H9 (cell line): ENCODE results near the gene BACE2. TPM values are rescaled to one million over a fixed set of nuclear protein-coding genes. Genes with fewer than 3 reads are reported as not detected.

Experiments used
- DNase-seq: peaks from one replicate; pipeline ENCODE4 v3.0.0-alpha.2; 2017
- H2AFZ ChIP-seq: one replicate; pipeline ENCODE4 v1.6.1; 2013; ENCODE audit warnings: mild to moderate bottlenecking, low read length, control low read depth, moderate library complexity
- H2AK5ac ChIP-seq: 2 replicates; pipeline ENCODE4 v1.6.1; 2013; ENCODE audit warnings: low read length, control low read depth, mixed read lengths; ENCODE audit not compliant: insufficient read length
- H2BK120ac ChIP-seq: one replicate; pipeline ENCODE4 v1.6.1; 2013; ENCODE audit warnings: low read depth, mild to moderate bottlenecking, low read length, control low read depth, inconsistent platforms; ENCODE audit not compliant: poor library complexity, severe bottlenecking
- H2BK12ac ChIP-seq: 2 replicates; pipeline ENCODE4 v1.6.1; 2013; ENCODE audit warnings: low read length, control low read depth, mixed read lengths, low read depth; ENCODE audit not compliant: insufficient read length
- H2BK15ac ChIP-seq: 2 replicates; pipeline ENCODE4 v1.6.1; 2013; ENCODE audit warnings: low read depth, low read length, control low read depth
- H2BK20ac ChIP-seq: one replicate; pipeline ENCODE4 v1.6.1; 2013; ENCODE audit warnings: low read depth, mild to moderate bottlenecking, low read length, control low read depth, inconsistent platforms; ENCODE audit not compliant: poor library complexity, severe bottlenecking
- H2BK5ac ChIP-seq: 2 replicates; pipeline ENCODE4 v1.6.1; 2013; ENCODE audit warnings: low read length, control low read depth, mixed read lengths; ENCODE audit not compliant: insufficient read length
- H3K14ac ChIP-seq: 2 replicates; pipeline ENCODE4 v1.6.1; 2013; ENCODE audit warnings: low read length, control low read depth; ENCODE audit not compliant: insufficient read depth
- H3K18ac ChIP-seq: 2 replicates; pipeline ENCODE4 v1.6.1; 2013; ENCODE audit warnings: low read depth, mild to moderate bottlenecking, mixed read lengths, low read length, control low read depth; ENCODE audit not compliant: insufficient read length
- H3K23ac ChIP-seq: 2 replicates; pipeline ENCODE4 v1.6.1; 2013; ENCODE audit warnings: low read length, control low read depth, mixed read lengths, low read depth; ENCODE audit not compliant: insufficient read length
- H3K23me2 ChIP-seq: 2 replicates; pipeline ENCODE4 v1.6.1; 2013; ENCODE audit warnings: low read depth, mild to moderate bottlenecking, mixed read lengths, low read length, control low read depth; ENCODE audit not compliant: insufficient read length, poor library complexity, severe bottlenecking
- H3K27ac ChIP-seq: 2 replicates; pipeline ENCODE4 v1.5.1; 2013; ENCODE audit warnings: low read length, control low read depth, mixed read lengths, low read depth; ENCODE audit not compliant: insufficient read length
- H3K27me3 ChIP-seq: 2 replicates; pipeline ENCODE4 v1.6.1; 2013; ENCODE audit warnings: low read length, control low read depth, inconsistent platforms; ENCODE audit not compliant: insufficient read depth
- H3K4ac ChIP-seq: 2 replicates; pipeline ENCODE4 v1.6.1; 2013; ENCODE audit warnings: low read depth, mild to moderate bottlenecking, control low read depth, inconsistent platforms, low read length, moderate library complexity
- H3K4me1 ChIP-seq: 2 replicates; pipeline ENCODE4 v1.6.1; 2013; ENCODE audit warnings: low read length, control low read depth, inconsistent platforms; ENCODE audit not compliant: insufficient read depth
- H3K4me2 ChIP-seq: 2 replicates; pipeline ENCODE4 v1.6.1; 2013; ENCODE audit warnings: low read length, control low read depth, mixed read lengths; ENCODE audit not compliant: insufficient read length, insufficient read depth
- H3K56ac ChIP-seq: 2 replicates; pipeline ENCODE4 v1.6.1; 2013; ENCODE audit warnings: low read depth, mild to moderate bottlenecking, mixed read lengths, low read length, control low read depth; ENCODE audit not compliant: insufficient read length
- H3K79me1 ChIP-seq: 2 replicates; pipeline ENCODE4 v1.6.1; 2013; ENCODE audit warnings: low read depth, mild to moderate bottlenecking, moderate library complexity, low read length, control low read depth, inconsistent platforms; ENCODE audit not compliant: insufficient read depth, poor library complexity, severe bottlenecking
- H3K79me2 ChIP-seq: 2 replicates; pipeline ENCODE4 v1.6.1; 2013; ENCODE audit warnings: low read length, control low read depth, inconsistent platforms; ENCODE audit not compliant: insufficient read depth
- H3K9ac ChIP-seq: 2 replicates; pipeline ENCODE4 v1.6.1; 2013; ENCODE audit warnings: low read length, control low read depth, mixed read lengths; ENCODE audit not compliant: insufficient read length; ENCODE audit errors: extremely low read depth
- H3K9me3 ChIP-seq: one replicate; pipeline ENCODE4 v1.6.1; 2013; ENCODE audit warnings: low read depth, low read length, inconsistent platforms; ENCODE audit not compliant: control insufficient read depth
- H3T11ph ChIP-seq: one replicate; pipeline ENCODE4 v1.6.1; 2013; ENCODE audit warnings: mild to moderate bottlenecking, low read length, control low read depth, inconsistent platforms
- H4K20me1 ChIP-seq: one replicate; pipeline ENCODE4 v1.6.1; 2013; ENCODE audit not compliant: control insufficient read depth, insufficient read length, insufficient read depth
- H4K5ac ChIP-seq: 2 replicates; pipeline ENCODE4 v1.6.1; 2013; ENCODE audit warnings: low read depth, mild to moderate bottlenecking, mixed read lengths, low read length, control low read depth; ENCODE audit not compliant: insufficient read length
- H4K8ac ChIP-seq: replicated peaks from 2 replicates; pipeline ENCODE4 v1.6.1; 2013; ENCODE audit warnings: low read length, control low read depth, mixed read lengths, low read depth; ENCODE audit not compliant: insufficient read length
- H4K91ac ChIP-seq: 2 replicates; pipeline ENCODE4 v1.6.1; 2013; ENCODE audit warnings: low read depth, mild to moderate bottlenecking, moderate library complexity, mixed read lengths, low read length, control low read depth; ENCODE audit not compliant: insufficient read length
- H3K27ac Mint-ChIP-seq, 3 experiments: 2 replicates in 2 of 3; 3 replicates in 1 of 3; pipeline ENCODE4 v1.8.0; 2020 to 2021; ENCODE audit warnings: mixed read lengths in 3 of 3, mild to moderate bottlenecking in 1 of 3, moderate library complexity in 1 of 3
- H3K27me3 Mint-ChIP-seq: 2 replicates; pipeline ENCODE4 v1.8.0; 2021; ENCODE audit warnings: low read depth, mild to moderate bottlenecking, moderate library complexity, mixed read lengths
- H3K36me3 Mint-ChIP-seq, 3 experiments: 2 replicates in 2 of 3; 3 replicates in 1 of 3; pipeline ENCODE4 v1.8.0; 2020 to 2021; ENCODE audit warnings: low read depth in 3 of 3, mixed read lengths in 3 of 3; ENCODE audit not compliant: insufficient read depth in 1 of 3
- H3K4me1 Mint-ChIP-seq, 2 experiments: 2 replicates each; pipeline ENCODE4 v1.8.0; 2020; ENCODE audit warnings: mixed read lengths in 2 of 2
- H3K4me3 Mint-ChIP-seq, 2 experiments: 2 replicates in 1 of 2; 3 replicates in 1 of 2; pipeline ENCODE4 v1.8.0; 2020 to 2021; ENCODE audit warnings: mild to moderate bottlenecking in 2 of 2, mixed read lengths in 2 of 2, moderate library complexity in 1 of 2
- H3K9me3 Mint-ChIP-seq, 2 experiments: 2 replicates in 1 of 2; 3 replicates in 1 of 2; pipeline ENCODE4 v1.8.0; 2020; ENCODE audit warnings: mild to moderate bottlenecking in 2 of 2, mixed read lengths in 2 of 2, moderate library complexity in 1 of 2
- WGBS: extraction: QIAGEN DNeasy Blood & Tissue Kit; methylation state at CpG from one replicate; pipeline ENCODE4 v1.1.7; 2013; ENCODE audit warnings: missing lambda C conversion rate, low lambda C conversion rate, mixed read lengths; ENCODE audit not compliant: insufficient read length; ENCODE audit errors: extremely low coverage; 5-methylcytosine and 5-hydroxymethylcytosine counted together
- total RNA-seq: library from RNA; stranded (reverse); gene quantifications from 2 replicates; pipeline ENCODE4 v1.2.1, GENCODE V29; 2021
- TF ChIP-seq, protein P1 (sequence below): fragments of 200-600 bp; sonication (generic); conservative IDR thresholded peaks from 3 replicates; pipeline ENCODE4 v1.8.0; 2021; ENCODE audit warnings: antibody characterized with exemption, mild to moderate bottlenecking

The BACE2 gene
- total RNA-seq, 1 experiment from 2014 or later = 8.0 TPM

DNA sequence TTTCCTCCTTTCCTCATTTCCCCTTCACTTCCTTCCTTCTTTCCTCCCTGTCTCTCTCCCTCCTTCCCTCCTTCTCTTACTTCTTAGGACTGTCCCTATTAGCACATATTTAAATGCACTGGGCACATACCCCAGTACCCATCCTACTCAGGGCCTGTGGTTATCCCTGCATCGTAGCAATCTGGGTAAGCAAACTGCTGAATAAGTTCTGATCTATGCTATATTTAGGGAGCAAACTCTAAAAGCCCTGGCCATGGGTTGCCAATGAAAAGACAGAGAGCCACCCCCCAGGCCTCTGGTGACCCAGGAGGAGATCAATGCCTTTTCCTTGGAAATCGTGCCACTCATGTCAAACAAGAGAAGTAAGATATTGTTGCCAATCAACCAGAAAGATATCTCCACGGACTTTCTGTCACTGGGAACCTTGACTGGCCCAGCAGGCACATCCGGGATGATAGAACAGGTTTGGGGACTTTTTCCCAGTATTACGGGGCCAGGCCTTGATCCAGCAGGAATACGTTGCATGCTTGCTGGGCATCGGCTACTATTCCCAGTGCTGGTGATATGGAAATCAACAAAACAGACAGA is 154.0 kb downstream of the BACE2 start:
- H3K4ac ChIP-seq = no peak overlapping the region
- peaks cover 10 to 17% of the 10 kb centered on the region in 2 experiments for H3K4me1 Mint-ChIP-seq
- no peak overlapping the region for H2AK5ac ChIP-seq
- H3K4me2 ChIP-seq = no peak overlapping the region
- no peak overlapping the region for H3K56ac ChIP-seq
- no peaks in the 10 kb centered on the region; the same call in 1 of the 2 replicates for H3K4me1 ChIP-seq
- no peaks in the 10 kb centered on the region; the same call in 1 of the 2 replicates for H3K27me3 ChIP-seq
- H3K27ac Mint-ChIP-seq = no peak overlapping the region
- H2AFZ ChIP-seq = no peak overlapping the region
- no peak overlapping the region for H3K27ac ChIP-seq
- WGBS = no CpG with 5 or more reads among the region's 7 CpGs
- H3K9me3 Mint-ChIP-seq = no peaks in the 10 kb centered on the region
- H3K27me3 Mint-ChIP-seq = peaks cover 9% of the 10 kb centered on the region
- no peak overlapping the region for H2BK5ac ChIP-seq
- TF ChIP-seq, protein P1, sequence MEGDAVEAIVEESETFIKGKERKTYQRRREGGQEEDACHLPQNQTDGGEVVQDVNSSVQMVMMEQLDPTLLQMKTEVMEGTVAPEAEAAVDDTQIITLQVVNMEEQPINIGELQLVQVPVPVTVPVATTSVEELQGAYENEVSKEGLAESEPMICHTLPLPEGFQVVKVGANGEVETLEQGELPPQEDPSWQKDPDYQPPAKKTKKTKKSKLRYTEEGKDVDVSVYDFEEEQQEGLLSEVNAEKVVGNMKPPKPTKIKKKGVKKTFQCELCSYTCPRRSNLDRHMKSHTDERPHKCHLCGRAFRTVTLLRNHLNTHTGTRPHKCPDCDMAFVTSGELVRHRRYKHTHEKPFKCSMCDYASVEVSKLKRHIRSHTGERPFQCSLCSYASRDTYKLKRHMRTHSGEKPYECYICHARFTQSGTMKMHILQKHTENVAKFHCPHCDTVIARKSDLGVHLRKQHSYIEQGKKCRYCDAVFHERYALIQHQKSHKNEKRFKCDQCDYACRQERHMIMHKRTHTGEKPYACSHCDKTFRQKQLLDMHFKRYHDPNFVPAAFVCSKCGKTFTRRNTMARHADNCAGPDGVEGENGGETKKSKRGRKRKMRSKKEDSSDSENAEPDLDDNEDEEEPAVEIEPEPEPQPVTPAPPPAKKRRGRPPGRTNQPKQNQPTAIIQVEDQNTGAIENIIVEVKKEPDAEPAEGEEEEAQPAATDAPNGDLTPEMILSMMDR = no peak
- no peak overlapping the region for H3K4me3 Mint-ChIP-seq
- H3K36me3 Mint-ChIP-seq = no peaks in the 10 kb centered on the region; a peak in 1 of 7 replicates
- DNase-seq = no peak
- no peak overlapping the region for H2BK120ac ChIP-seq
- no peak overlapping the region for H4K8ac ChIP-seq
- H3K18ac ChIP-seq = no peak overlapping the region
- H3K79me2 ChIP-seq = no peaks in the 10 kb centered on the region
- H3K79me1 ChIP-seq = no peaks in the 10 kb centered on the region
- H3K23ac ChIP-seq = no peak overlapping the region
- H4K5ac ChIP-seq = no peak overlapping the region
- H4K91ac ChIP-seq = no peak overlapping the region
- no peak overlapping the region for H3K9ac ChIP-seq
- H2BK20ac ChIP-seq = no peak overlapping the region
- H3K14ac ChIP-seq = no peak overlapping the region
- no peak overlapping the region for H2BK15ac ChIP-seq
- H3T11ph ChIP-seq = no peak overlapping the region
- H3K23me2 ChIP-seq = peaks cover 5% of the 10 kb centered on the region
- H3K9me3 ChIP-seq = no peaks in the 10 kb centered on the region
- no peak overlapping the region for H2BK12ac ChIP-seq
- no peaks in the 10 kb centered on the region for H4K20me1 ChIP-seq
